Measurements from ENCODE around the gene EFTUD2. TPM values are rescaled to one million over a fixed set of nuclear protein-coding genes. Genes with fewer than 3 reads are reported as not detected.

Gene EFTUD2
- total RNA-seq, 1 donor from 2014 or later: 78.1 TPM

- no peak for DNase-seq (ENCODE audit: low read depth)
- TF ChIP-seq, protein P1, sequence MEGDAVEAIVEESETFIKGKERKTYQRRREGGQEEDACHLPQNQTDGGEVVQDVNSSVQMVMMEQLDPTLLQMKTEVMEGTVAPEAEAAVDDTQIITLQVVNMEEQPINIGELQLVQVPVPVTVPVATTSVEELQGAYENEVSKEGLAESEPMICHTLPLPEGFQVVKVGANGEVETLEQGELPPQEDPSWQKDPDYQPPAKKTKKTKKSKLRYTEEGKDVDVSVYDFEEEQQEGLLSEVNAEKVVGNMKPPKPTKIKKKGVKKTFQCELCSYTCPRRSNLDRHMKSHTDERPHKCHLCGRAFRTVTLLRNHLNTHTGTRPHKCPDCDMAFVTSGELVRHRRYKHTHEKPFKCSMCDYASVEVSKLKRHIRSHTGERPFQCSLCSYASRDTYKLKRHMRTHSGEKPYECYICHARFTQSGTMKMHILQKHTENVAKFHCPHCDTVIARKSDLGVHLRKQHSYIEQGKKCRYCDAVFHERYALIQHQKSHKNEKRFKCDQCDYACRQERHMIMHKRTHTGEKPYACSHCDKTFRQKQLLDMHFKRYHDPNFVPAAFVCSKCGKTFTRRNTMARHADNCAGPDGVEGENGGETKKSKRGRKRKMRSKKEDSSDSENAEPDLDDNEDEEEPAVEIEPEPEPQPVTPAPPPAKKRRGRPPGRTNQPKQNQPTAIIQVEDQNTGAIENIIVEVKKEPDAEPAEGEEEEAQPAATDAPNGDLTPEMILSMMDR (conservative IDR thresholded peaks at IDR 0.05; ENCODE audit: low read depth, low read length): peak; percentile 89
- no peak overlapping the region for H3K4me3 ChIP-seq (ENCODE audit: low read depth, low read length)
Observed at GRCh38 chr17:44919885-44920564, 20.8 kb upstream of the EFTUD2 start.

DNA sequence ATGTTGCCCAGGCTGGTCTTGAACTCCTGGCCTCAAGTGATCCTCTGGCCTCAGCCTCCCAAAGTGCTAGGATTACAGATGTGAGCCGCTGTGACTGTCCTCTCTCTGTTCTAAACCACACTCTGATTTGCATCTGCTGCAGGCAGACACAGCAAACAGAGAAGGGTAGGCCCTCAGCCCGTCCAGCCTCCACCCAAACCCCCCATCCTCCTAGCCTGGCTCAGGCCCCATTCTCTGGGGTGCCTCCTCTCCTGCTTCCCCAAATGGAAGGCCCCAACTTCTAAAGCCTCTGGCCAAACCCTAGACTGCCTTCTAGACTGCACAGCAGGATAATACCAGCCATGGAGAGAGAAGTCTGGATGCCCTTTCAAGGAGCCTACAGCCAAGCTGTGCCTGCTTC, 20.2 kb upstream of the EFTUD2 start:
- TF ChIP-seq, protein P1 (conservative IDR thresholded peaks at IDR 0.05; ENCODE audit: low read depth, low read length): no peak
- no peak overlapping the region for H3K4me3 ChIP-seq (ENCODE audit: low read depth, low read length)
- no peak for DNase-seq (ENCODE audit: low read depth)

GRCh38 chr17:44918006-44918405, 18.8 kb upstream of the EFTUD2 start:
- TF ChIP-seq, protein P1 (conservative IDR thresholded peaks at IDR 0.05; ENCODE audit: low read depth, low read length): no peak
- H3K4me3 ChIP-seq (ENCODE audit: low read depth, low read length): no peak overlapping the region
- no peak for DNase-seq (ENCODE audit: low read depth)

DNA sequence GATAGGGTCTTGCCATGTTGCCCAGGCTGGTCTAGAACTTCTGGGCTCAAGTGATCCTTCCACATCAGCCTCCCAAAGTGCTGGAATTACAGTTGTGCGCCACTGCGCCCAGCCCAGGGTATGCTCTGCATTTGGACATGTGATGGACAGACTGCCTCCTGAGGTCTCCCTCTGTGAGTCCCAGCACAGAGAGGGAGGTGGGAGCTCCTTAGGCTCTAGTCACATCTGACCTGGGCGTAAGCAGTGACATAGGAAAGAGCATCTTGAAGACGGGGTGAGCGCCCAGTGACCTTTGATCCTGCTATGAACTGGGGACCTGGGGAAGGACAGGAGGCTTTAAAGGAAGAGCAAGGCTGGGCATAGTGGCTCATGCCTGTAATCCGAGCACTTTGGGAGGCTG, 18.2 kb upstream of the EFTUD2 start:
- TF ChIP-seq, protein P1 (conservative IDR thresholded peaks at IDR 0.05; ENCODE audit: low read depth, low read length): no peak
- no peak overlapping the region for H3K4me3 ChIP-seq (ENCODE audit: low read depth, low read length)
- DNase-seq (ENCODE audit: low read depth): no peak

GRCh38 chr17:44916781-44917241, 17.6 kb upstream of the EFTUD2 start:
- DNase-seq (ENCODE audit: low read depth): no peak
- H3K4me3 ChIP-seq (ENCODE audit: low read depth, low read length): no peak overlapping the region
- TF ChIP-seq, protein P1 (conservative IDR thresholded peaks at IDR 0.05; ENCODE audit: low read depth, low read length): no peak

DNA sequence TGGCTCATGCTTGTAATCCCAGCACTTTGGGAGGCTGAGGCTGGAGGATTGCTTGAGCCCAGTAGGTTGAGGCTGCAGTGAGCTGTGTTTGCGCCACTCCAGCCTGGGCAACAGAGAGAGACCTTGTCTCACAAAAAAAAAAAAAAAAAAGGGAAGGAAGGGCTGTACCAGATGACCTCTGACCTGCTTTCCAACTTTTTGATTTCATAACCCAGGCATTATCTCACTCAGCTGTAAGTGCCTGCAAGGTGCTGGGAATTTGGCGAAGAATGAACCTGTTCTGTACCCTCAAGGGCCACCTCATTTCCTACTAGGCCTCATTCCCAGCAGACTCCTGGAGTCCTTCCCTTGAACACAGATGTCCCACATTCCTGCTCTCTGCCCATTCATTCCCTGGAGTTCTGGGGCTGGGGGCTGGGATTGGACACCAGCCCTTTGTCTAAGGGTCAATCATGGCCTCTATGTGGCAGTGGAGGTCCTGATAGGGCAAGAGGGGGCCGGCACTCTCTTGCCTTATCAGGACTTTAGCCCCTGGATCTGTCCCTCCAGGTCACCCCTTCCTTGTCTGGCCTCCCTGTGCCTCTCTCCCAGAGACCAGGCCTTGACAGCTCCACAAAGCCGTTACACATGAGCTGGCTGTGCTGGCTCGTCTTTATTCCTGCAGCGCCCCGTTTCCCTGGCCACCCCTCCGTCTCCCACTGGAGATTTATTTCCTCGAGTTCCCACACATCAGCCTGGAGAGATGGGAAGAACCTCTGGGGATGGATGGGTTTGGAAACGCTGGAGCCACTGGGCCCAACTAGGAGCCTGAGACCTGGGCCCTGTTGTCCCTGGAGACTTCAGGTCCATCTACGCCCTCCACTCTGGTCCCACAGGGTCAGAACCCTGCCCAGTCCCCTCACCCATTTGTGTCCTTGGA, 16.9 kb upstream of the EFTUD2 start:
- no peak for DNase-seq (ENCODE audit: low read depth)
- TF ChIP-seq, protein P1 (conservative IDR thresholded peaks at IDR 0.05; ENCODE audit: low read depth, low read length): no peak
- H3K4me3 ChIP-seq (ENCODE audit: low read depth, low read length): no peak overlapping the region
